Measurements from ENCODE around the gene PRKCZ. TPM values are rescaled to one million over a fixed set of nuclear protein-coding genes. Genes with fewer than 3 reads are reported as not detected.

PRKCZ gene
- total and polyA plus RNA-seq, 2 of the 4 experiments (the other 2 are of a cell fraction), result 2.0 to 3.5 TPM

GRCh38 chr1:2085080-2085479, 34.9 kb downstream of the PRKCZ start:
- Histone ChIP-seq H3K4me3 (ENCODE audit: insufficient read depth, low read depth, low read length) (no peak overlapping the region), H3K9ac (ENCODE audit: low read depth, low read length) (no peak overlapping the region), H3K56ac (ENCODE audit: extremely low read depth, insufficient read depth, low read length) (no peak overlapping the region), H3K4me2 (ENCODE audit: low read depth, low read length) (no peak overlapping the region), H2BK120ac (ENCODE audit: low read depth, low read length) (no peak overlapping the region), H3K79me1 (ENCODE audit: low read depth in 1 of 2, low read length in 2 of 2) (no peaks in the 10 kb centered on the region), H4K20me1 (ENCODE audit: insufficient read depth, low read length) (no peaks in the 10 kb centered on the region), H3K27ac (ENCODE audit: insufficient read depth, low read length) (no peak overlapping the region), H3K27me3 (ENCODE audit: control insufficient read depth, insufficient read depth, low read length) (peaks cover 2% of the 10 kb centered on the region; the same call in 1 of the 2 replicates), H4K8ac (ENCODE audit: low read depth in 2 of 2, low read length in 2 of 2) (no peak overlapping the region), H2BK5ac (ENCODE audit: low read depth, low read length, poor library complexity, severe bottlenecking) (no peak overlapping the region), H3K9me1 (ENCODE audit: insufficient read depth, low read length) (peaks cover 4% of the 10 kb centered on the region; the same call in 1 of the 2 replicates), H3K4me1 (ENCODE audit: control insufficient read depth, insufficient read depth, low read length) (peaks cover 6% of the 10 kb centered on the region), H2AFZ (replicated peaks; ENCODE audit: low read length, poor library complexity) (no peak overlapping the region), H3K36me3 (ENCODE audit: control insufficient read depth, insufficient read depth, low read length) (no peaks in the 10 kb centered on the region), H2AK5ac (ENCODE audit: low read depth, low read length) (no peak overlapping the region), H3K23ac (ENCODE audit: low read depth, low read length) (no peak overlapping the region), H4K5ac (ENCODE audit: low read depth, low read length) (no peak overlapping the region), H2BK15ac (ENCODE audit: low read depth, low read length) (no peak overlapping the region), H3K9me3 (ENCODE audit: control insufficient read depth, insufficient read depth, low read length) (peaks cover 9% of the 10 kb centered on the region; the same call in 1 of the 2 replicates), H4K91ac (ENCODE audit: insufficient read depth, low read depth, low read length) (no peak overlapping the region), H3K18ac (ENCODE audit: low read depth, low read length) (no peak overlapping the region), H3K4ac (ENCODE audit: low read depth, low read length) (no peak overlapping the region), H2AK9ac (replicated peaks; ENCODE audit: low read depth, low read length, poor library complexity) (no peak overlapping the region), H3K14ac (replicated peaks; ENCODE audit: low read depth, low read length) (no peak overlapping the region), H2BK20ac (ENCODE audit: low read depth, low read length) (no peak overlapping the region)
- TF ChIP-seq USF2 (IDR thresholded peaks at IDR 0.05; ENCODE audit: low read depth, low read length), result no peak
- no peak for TF ChIP-seq CHD1 (IDR thresholded peaks at IDR 0.05; ENCODE audit: low read depth, low read length)
- no peak for TF ChIP-seq RCOR1 (IDR thresholded peaks at IDR 0.05; ENCODE audit: insufficient replicate concordance, low read length)
- no peak for TF ChIP-seq BHLHE40 (IDR thresholded peaks at IDR 0.05; ENCODE audit: low read depth, low read length)
- BruUV-seq (replicated peaks), result no TSS peak
- intact Hi-C loops (cut with micrococcal nuclease) (no loop called here), dilution Hi-C loops (cut with HindIII; ENCODE audit: low sequenced_read_pairs, unreplicated experiment) (no loop called here), in situ Hi-C loops (cut with MboI; ENCODE audit: low sequenced_read_pairs) (no loop called here)
- ChIA-PET CTCF (no interaction called here), POLR2A (ENCODE audit: unreplicated experiment) (no interaction called here)
- ATAC-seq (ENCODE audit: low read depth) (no peak), DNase-seq (no peak)
- WGBS, 2 experiments (ENCODE audit: extremely low coverage in 2 of 2, insufficient read length in 1 of 2), result 88% methylated on average over 13 of the region's 17 CpGs; no CpG with 5 or more reads in 1 of the 2 experiments
